SK-N-MC (cell line): ENCODE results near the gene GJC2.
"Not testable (repeated sequence)": the region's sequence is repeated elsewhere in the genome, so short reads cannot be mapped to it uniquely, and the experiment has no call there.

Experiments
- DNase-seq: peaks from one replicate; pipeline ENCODE4 v3.0.0-alpha.2; 2011; ENCODE audit warnings: low read depth, low spot score
- H3K27ac ChIP-seq: fragments of 200-600 bp; sonication (generic); 2 replicates; pipeline ENCODE4 v1.5.1; 2016; ENCODE audit warnings: mixed run types
- H3K36me3 ChIP-seq: fragments of 200-600 bp; sonication (generic); 2 replicates; pipeline ENCODE4 v1.6.1; 2017; ENCODE audit warnings: antibody characterized with exemption, low read length, mixed read lengths; ENCODE audit not compliant: insufficient read depth
- H3K4me3 ChIP-seq: fragments of 200-600 bp; sonication (generic); 2 replicates; pipeline ENCODE4 v1.5.1; 2016
- H3K9ac ChIP-seq: fragments of 200-600 bp; sonication (generic); 2 replicates; pipeline ENCODE4 v1.8.0; 2017; ENCODE audit warnings: mixed run types, mixed read lengths; ENCODE audit not compliant: insufficient read length
- H3K9me3 ChIP-seq: fragments of 200-600 bp; sonication (generic); 2 replicates; pipeline ENCODE4 v1.6.1; 2017; ENCODE audit warnings: low read depth, mild to moderate bottlenecking, antibody characterized with exemption, low read length, moderate library complexity, mixed read lengths
- EZH2 ChIP-seq: fragments of 200-600 bp; sonication (generic); IDR thresholded peaks from one replicate; pipeline ENCODE4 v1.6.1; 2017; ENCODE audit warnings: antibody characterized with exemption
- FOXP2 ChIP-seq: optimal IDR thresholded peaks from 2 replicates; pipeline ENCODE3; 2011; ENCODE audit warnings: mild to moderate bottlenecking, moderate library complexity; ENCODE audit not compliant: insufficient read depth; ENCODE audit errors: extremely low read length, control extremely low read depth
- POLR2AphosphoS5 ChIP-seq: IDR thresholded peaks from 2 replicates; pipeline ENCODE4 v1.6.1; 2012; ENCODE audit warnings: mild to moderate bottlenecking, low read depth, low read length, borderline replicate concordance

GJC2 gene

DNA sequence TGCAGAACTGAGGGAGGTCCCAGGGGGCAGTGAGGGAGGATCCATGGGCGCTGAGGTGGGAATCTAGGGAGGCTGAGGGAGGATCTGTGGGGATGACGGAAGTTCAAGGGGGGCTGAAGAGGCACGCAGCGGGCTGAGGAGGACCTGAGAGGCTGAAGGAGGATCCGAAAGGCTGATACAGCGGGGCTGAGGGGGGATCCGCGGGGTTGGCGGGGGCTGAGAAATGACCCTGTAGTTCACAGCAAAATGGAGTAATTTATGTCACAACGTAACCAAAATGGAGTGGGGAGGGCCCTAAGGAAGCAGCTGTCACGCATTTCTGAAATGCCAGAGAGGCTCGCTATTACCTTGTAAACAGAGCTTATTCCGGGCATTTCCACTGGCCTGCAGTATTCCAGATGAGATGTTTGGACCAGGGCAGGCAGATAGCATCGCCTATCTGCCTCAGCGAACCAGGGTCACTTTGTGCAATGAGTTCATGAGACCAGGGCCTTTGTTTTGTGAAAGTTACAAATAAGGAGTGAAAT lies 39.7 kb upstream of the GJC2 start:
- no peak overlapping the region for H3K27ac ChIP-seq
- peak overlapping the region; percentile 83 for H3K9ac ChIP-seq
- peak overlapping the region; percentile 96 for H3K4me3 ChIP-seq
- H3K36me3 ChIP-seq: peaks cover 11% of the 10 kb centered on the region; the same call in 1 of the 2 replicates
- no peak for DNase-seq
- TF ChIP-seq POLR2AphosphoS5: no peak
- no peak for TF ChIP-seq EZH2
- TF ChIP-seq FOXP2: no peak
- H3K9me3 ChIP-seq: no peaks in the 10 kb centered on the region

DNA sequence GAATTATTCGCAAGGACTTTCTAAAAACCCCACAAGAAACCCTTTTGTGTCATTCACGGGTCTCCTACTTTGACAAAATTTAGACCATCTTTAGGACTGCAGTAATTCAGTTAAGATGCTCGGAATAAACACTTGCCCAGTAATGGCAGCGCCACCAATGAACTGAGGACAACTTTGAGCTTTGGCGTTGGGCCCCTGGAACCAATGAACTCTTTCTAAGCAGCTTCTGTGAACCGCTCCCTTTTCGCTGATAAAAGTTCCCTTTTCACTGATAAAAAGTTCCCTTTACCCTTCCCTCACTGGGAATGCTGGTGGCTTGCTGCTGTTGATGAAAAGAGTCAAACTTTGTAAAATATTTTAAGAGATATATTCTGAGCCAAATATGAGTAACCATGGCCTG lies 39.2 kb upstream of the GJC2 start:
- Histone ChIP-seq H3K36me3 (peaks cover 11% of the 10 kb centered on the region; the same call in 1 of the 2 replicates), H3K9me3 (no peaks in the 10 kb centered on the region), H3K9ac (no peak overlapping the region), H3K4me3 (no peak overlapping the region; the same call in 1 of the 2 replicates), H3K27ac (no peak overlapping the region)
- no peak for TF ChIP-seq FOXP2
- no peak for DNase-seq

DNA sequence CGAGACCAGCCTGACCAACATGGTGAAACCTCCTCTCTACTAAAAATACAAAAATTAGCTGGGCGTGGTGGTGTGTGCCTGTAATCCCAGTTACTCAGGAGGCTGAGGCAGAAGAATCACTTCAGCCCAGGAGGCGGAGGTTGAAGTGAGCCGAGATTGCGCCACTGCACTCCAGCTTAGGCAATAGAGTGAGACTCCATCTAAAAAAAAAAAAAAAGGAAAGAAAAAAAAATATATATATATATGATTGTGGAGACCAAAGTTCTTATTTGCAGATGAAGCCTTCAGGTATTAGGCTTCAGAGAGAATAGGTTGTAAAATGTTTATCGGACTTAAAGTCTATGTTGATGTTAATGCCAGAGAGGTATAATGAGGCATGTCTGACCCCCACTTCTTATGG lies 38.4 kb upstream of the GJC2 start:
- not testable (repeated sequence) for DNase-seq, H3K36me3 ChIP-seq, H3K27ac ChIP-seq, H3K4me3 ChIP-seq, H3K9ac ChIP-seq, H3K9me3 ChIP-seq

DNA sequence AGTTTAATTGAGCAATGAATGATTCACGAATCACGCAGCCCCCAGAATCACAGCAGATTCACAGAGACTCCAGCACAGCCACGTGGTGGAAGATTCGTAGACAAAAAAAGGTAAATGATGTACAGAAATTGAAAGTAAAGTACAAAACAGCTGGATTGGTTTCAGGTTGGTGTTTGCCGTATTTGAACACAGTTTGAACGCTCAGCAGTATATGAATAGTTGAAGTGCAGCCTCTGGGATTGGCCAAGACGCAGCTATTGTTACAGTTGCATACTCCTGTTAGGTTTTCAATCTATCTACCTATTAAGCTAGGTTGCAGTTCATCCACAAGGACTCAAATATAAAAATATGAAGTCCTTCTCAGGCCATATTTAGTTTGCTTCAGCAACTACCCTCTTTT lies 37.6 kb upstream of the GJC2 start:
- no peak for DNase-seq
- H3K4me3 ChIP-seq: no peak overlapping the region

DNA sequence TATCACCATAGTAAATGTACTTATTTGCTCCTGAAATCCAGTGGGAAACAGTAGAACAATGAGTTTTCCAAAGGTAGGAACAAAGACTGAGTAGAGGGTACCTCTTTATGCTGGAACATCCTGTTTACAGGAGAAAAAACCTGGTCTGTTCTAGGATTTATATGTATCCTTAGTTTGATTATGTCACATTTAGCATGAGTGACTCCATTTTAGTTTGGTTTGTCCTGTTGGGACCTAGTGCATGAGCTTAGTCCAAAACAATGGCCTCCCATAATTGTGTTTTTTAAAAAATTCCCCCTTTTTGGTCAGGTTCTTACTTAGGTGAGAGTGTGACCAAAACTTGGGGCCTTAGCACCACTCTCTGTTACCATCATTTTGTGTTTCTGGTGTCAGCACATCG lies 37.1 kb upstream of the GJC2 start:
- no peaks in the 10 kb centered on the region; the same call in 1 of the 2 replicates for H3K36me3 ChIP-seq
- H3K9me3 ChIP-seq: no peaks in the 10 kb centered on the region; the same call in 1 of the 2 replicates
- no peak overlapping the region for H3K4me3 ChIP-seq
- TF ChIP-seq FOXP2: no peak
- TF ChIP-seq EZH2: no peak
- no peak for TF ChIP-seq POLR2AphosphoS5
- DNase-seq: no peak
- H3K9ac ChIP-seq: no peak overlapping the region
- no peak overlapping the region for H3K27ac ChIP-seq

More for the DNA sequence above, 37.6 kb upstream of the GJC2 start:
- Histone ChIP-seq H3K36me3 (no peaks in the 10 kb centered on the region; the same call in 1 of the 2 replicates), H3K27ac (no peak overlapping the region), H3K9me3 (no peaks in the 10 kb centered on the region), H3K9ac (no peak overlapping the region)
- no peak for TF ChIP-seq EZH2
- TF ChIP-seq FOXP2: no peak
- TF ChIP-seq POLR2AphosphoS5: no peak

DNA sequence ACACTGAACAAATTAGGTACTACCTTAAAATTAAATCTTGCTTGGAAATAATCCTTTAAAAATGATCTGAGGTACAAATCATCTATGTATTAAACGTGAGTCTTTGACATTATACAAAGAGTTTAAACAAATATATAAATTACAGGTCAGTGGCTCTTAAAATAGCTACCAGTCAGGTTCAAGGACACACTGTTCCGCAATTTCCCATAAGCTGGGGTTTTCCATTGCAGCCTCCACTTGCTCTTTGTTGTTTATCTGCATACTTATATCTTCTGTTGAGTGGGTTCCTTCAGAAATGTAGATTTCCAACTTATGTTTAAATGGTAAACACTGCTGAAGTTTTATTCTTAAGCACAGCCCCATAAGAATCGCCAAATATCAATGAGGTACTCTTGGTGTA lies 34.9 kb upstream of the GJC2 start:
- no peak for DNase-seq
- no peaks in the 10 kb centered on the region for H3K36me3 ChIP-seq
- no peak overlapping the region for H3K9ac ChIP-seq

DNA sequence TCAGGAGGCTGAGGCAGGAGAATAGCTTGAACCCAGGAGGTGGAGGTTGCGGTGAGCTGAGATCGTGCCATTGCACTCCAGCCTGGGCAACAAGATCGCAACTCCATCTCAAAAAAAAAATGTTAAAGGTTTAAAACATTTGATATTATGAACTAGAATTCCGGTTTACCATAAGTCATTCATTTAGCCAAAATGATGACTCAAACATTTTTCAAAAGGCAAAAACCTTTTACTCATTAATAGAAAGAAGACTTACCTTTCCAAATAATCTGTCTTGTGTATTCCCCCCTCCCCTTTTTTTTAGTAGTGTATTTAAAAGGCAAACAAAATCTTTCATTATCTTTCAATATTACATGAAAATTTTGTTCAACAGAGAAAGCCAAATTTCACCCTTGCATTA lies 32.4 kb upstream of the GJC2 start:
- Histone ChIP-seq H3K27ac (no peak overlapping the region), H3K9me3 (peaks cover 8% of the 10 kb centered on the region; the same call in 1 of the 2 replicates), H3K4me3 (no peak overlapping the region), H3K9ac (no peak overlapping the region), H3K36me3 (no peaks in the 10 kb centered on the region)
- DNase-seq: no peak
- TF ChIP-seq FOXP2 (no peak), EZH2 (no peak), POLR2AphosphoS5 (no peak)

More for the DNA sequence above, 34.9 kb upstream of the GJC2 start:
- TF ChIP-seq FOXP2 (no peak), EZH2 (no peak), POLR2AphosphoS5 (no peak)
- Histone ChIP-seq H3K27ac (no peak overlapping the region), H3K4me3 (no peak overlapping the region), H3K9me3 (peaks cover 8% of the 10 kb centered on the region; the same call in 1 of the 2 replicates)

DNA sequence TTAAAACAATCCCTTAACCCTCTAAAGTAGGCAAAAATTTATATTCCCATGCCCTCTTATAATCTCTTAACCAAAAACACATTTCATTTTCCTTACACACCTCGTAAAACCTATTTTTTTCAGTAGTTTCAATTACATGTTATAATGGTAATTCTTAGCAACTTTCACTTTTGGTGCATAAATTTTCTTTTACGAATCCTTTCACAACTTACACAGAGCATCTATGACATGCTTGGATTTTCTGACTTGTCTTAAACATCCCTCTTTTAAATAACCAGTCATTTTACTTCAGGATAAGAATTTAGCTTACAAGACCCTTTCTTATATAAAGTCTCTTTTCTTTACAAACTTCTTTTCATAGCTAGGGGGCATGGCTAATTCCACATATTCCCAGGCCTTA lies 31.7 kb upstream of the GJC2 start:
- Histone ChIP-seq H3K9ac (no peak overlapping the region), H3K36me3 (no peaks in the 10 kb centered on the region), H3K4me3 (no peak overlapping the region), H3K27ac (no peak overlapping the region), H3K9me3 (peaks cover 8% of the 10 kb centered on the region; the same call in 1 of the 2 replicates)
- TF ChIP-seq FOXP2 (no peak), POLR2AphosphoS5 (no peak), EZH2 (no peak)
- DNase-seq: no peak

DNA sequence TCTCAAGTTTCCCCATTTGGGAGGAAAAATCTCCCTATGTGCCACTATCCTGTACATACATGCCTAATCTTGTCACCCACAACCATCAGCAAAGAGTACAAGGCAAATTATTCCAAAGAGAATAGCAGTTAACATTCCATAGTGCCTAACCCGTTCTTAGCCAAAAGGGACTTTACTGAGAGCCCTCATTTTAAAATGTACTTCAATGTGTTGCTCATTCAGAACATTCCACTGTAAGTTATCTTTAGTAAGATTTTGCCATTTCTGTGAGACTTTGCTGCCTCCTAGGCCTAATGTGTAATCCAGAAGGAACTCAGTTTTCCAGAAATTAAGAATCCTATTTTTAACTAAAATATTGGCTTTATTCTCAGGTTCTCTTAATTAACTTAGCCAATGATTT lies 29.4 kb upstream of the GJC2 start:
- Histone ChIP-seq H3K4me3 (no peak overlapping the region), H3K27ac (no peak overlapping the region), H3K9ac (no peak overlapping the region), H3K36me3 (no peaks in the 10 kb centered on the region), H3K9me3 (peaks cover 8% of the 10 kb centered on the region; the same call in 1 of the 2 replicates)
- TF ChIP-seq POLR2AphosphoS5: no peak
- TF ChIP-seq FOXP2: no peak
- TF ChIP-seq EZH2: no peak
- DNase-seq: no peak
